Mucosa of rectum (tissue), 2 donors: ENCODE data around the gene GALNS.
"Not testable (repeated sequence)": the region's sequence is repeated elsewhere in the genome, so short reads cannot be mapped to it uniquely, and the experiment has no call there.

Experiments used
- H3K27ac ChIP-seq, 2 donors: one replicate each; pipeline ENCODE4 v1.7.0; 2013; ENCODE audit warnings: inconsistent platforms in 2 of 2, low read depth in 2 of 2, low read length in 2 of 2
- H3K27me3 ChIP-seq, 2 donors: one replicate each; pipeline ENCODE4 v1.7.0; 2013; ENCODE audit warnings: low read length in 2 of 2; ENCODE audit not compliant: control insufficient read depth in 2 of 2, insufficient read depth in 2 of 2
- H3K36me3 ChIP-seq, 2 donors: one replicate each; pipeline ENCODE4 v1.7.0; 2013; ENCODE audit warnings: low read length in 2 of 2; ENCODE audit not compliant: control insufficient read depth in 2 of 2, insufficient read depth in 2 of 2
- H3K4me1 ChIP-seq, 2 donors: one replicate each; pipeline ENCODE4 v1.7.0; 2013; ENCODE audit warnings: low read length in 2 of 2, mild to moderate bottlenecking in 1 of 2; ENCODE audit not compliant: control insufficient read depth in 2 of 2, insufficient read depth in 2 of 2
- H3K4me3 ChIP-seq, 2 donors: one replicate each; pipeline ENCODE4 v1.7.0; 2013; ENCODE audit warnings: low read length in 2 of 2
- H3K9ac ChIP-seq, 2 donors: one replicate each; pipeline ENCODE4 v1.7.0; 2013; ENCODE audit warnings: low read length in 2 of 2, low read depth in 1 of 2, mild to moderate bottlenecking in 1 of 2
- H3K9me3 ChIP-seq, 2 donors: one replicate each; pipeline ENCODE4 v1.7.0; 2013; ENCODE audit warnings: low read length in 2 of 2; ENCODE audit not compliant: control insufficient read depth in 2 of 2
- donor health status: healthy.
- donor health status: Normal muscosa, but diverticular disease.

The GALNS gene

DNA sequence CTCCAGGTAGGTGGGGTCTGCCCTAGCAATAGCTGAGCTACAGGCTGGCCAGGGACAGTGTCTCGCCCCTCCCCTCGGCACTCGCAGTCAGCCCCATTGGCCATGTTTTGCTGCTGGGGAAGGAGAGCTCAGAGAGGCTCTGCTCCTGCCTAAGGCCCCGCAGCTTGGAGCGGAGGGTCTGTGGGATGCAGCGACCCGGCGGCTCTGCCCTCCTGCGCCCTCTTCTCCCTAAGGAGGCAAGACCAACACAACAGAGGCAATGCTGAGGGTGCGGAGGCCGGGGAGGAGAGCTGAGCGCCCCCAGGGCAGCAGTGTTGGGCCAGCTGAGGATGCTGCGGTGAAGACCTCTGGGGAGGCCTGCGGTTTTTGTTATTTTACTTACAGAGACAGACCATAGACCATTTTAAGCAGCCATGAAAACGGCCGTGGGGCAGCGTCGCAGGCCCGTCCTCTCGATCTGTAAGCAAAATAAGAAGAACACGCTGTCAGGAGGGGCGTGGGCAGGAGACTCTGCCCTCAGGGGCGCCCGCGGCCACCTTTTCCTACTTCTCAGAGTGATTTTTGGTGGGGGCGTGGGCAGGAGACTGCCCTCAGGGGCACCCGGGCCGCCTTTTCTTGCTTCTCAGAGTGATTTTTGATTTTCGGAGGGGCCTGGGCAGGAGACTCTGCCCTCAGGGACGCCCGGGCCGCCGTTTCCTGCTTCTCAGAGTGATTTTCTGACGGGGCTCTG, 41.1 kb upstream of the GALNS start:
- Histone ChIP-seq H3K4me1 (no peaks in the 10 kb centered on the region), H3K27ac (no peak overlapping the region), H3K9ac (no peak overlapping the region), H3K4me3 (no peak overlapping the region), H3K36me3 (no peaks in the 10 kb centered on the region), H3K27me3 (no peaks in the 10 kb centered on the region), H3K9me3 (no peaks in the 10 kb centered on the region)

DNA sequence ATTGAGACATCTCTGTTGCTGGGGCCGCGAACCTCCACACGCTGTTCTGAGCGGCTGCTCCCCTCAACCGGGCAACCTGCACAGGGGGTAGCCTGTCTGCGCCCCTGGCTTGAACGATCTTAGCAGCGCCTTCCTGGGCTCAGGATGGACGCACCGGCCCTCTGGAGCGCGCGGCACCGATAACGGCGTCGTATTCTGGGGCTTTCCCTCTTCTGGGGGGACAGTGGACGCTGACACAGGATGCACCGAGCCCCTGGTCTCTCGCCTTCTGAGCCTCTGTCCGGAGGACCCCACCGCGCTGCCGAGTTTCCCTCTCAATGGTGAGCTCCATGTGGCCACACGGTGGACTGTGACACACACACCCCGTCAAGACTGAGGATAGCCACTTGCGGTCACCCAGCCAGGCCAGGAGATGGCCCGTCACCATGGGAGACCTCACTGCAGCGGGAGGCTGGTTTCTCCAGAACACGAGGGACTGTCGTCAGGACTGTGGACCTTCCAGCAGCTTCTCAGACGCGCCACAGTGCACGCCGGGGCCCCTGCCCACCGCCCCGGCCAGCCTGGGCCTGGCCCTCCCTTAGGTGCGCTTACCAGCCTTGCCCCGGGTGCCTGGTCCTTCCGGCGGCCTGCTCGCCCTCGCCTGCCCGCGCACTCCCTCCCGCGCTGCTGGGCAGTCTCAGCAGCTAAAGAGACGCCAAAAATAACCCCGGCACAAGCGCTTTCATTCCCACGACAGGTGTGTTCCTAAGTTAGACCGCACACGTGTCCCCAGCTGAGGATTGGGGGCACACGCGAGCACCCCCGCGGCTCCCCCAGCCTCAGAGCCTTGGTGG, 39.7 kb upstream of the GALNS start:
- H3K9me3 ChIP-seq = no peaks in the 10 kb centered on the region
- H3K9ac ChIP-seq = no peak overlapping the region
- no peaks in the 10 kb centered on the region for H3K4me1 ChIP-seq
- no peaks in the 10 kb centered on the region for H3K27me3 ChIP-seq
- H3K27ac ChIP-seq = no peak overlapping the region
- no peak overlapping the region for H3K4me3 ChIP-seq
- H3K36me3 ChIP-seq = peaks cover 0 to 4% of the 10 kb centered on the region in 2 donors

DNA sequence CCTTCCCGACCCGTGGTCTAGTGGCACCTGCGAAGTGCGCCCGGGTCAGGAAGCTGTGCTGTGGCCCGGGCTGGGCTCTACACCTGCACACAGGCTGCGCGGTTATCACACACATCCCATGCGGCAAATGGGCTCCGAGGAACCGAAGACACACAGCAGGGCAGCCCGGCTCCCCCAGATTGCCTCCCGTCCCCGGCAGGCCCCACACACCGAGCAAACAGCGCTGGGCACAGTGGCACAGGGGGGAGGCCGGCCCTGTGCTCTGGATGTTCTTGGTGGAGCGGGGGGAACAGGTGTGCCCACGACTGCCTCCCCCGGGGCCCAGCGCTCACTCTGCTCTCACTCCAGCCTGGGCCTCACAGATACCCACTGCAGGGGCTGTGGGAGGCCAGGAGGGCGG, 38.6 kb upstream of the GALNS start:
- H3K36me3 ChIP-seq = peaks cover 0 to 7% of the 10 kb centered on the region in 2 donors
- H3K9ac ChIP-seq = no peak overlapping the region
- no peak overlapping the region for H3K4me3 ChIP-seq
- H3K9me3 ChIP-seq = no peaks in the 10 kb centered on the region
- H3K4me1 ChIP-seq = no peaks in the 10 kb centered on the region
- no peaks in the 10 kb centered on the region for H3K27me3 ChIP-seq
- no peak overlapping the region for H3K27ac ChIP-seq

DNA sequence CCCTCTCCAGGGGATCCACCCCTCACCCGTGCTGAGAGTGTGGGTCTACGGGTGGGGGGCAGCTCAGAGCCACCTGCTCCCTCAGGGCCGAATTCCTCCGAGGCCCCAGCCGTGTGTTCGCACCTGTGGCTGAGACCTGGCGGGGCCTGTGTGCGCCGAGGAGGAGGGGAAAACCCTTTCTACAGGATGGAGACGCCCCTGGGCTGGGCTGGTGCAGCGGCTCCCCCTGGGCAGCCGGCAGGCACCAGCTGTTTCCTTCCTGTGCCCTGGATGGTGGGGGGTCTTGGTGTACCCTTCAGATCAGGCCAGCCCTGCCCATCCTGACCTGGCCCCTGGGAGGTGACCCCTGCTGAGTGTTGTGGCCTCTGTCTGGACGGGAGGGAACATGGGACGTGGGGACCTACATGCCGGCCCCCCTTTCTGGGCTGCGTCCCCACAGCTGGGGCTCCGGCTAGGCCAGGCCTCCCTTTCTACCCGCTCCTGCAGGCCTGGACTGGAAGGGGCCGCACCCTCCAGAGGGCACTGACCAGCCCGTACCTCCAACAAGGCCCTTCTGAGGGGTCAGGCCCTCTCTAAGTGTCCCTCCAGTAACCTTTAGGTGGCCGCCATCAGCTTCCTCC, 38.0 kb upstream of the GALNS start:
- Histone ChIP-seq H3K27ac (no peak overlapping the region), H3K9ac (no peak overlapping the region), H3K4me3 (no peak overlapping the region), H3K9me3 (no peaks in the 10 kb centered on the region), H3K36me3 (peaks cover 0 to 9% of the 10 kb centered on the region in 2 donors), H3K4me1 (no peaks in the 10 kb centered on the region), H3K27me3 (no peaks in the 10 kb centered on the region)

DNA sequence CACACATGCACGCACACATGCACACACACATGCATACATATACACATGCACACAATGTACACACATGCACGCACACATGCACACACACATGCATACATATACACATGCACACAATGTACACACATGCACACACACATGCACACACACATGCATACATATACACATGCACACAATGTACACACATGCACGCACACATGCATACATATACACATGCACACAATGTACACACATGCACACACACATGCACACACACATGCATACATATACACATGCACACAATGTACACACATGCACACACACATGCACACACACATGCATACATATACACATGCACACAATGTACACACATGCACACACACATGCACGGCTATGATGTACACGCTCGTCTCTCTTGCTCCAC, 37.5 kb upstream of the GALNS start:
- not testable (repeated sequence) for H3K36me3 ChIP-seq, H3K4me1 ChIP-seq, H3K9ac ChIP-seq, H3K27me3 ChIP-seq, H3K4me3 ChIP-seq, H3K9me3 ChIP-seq, H3K27ac ChIP-seq

DNA sequence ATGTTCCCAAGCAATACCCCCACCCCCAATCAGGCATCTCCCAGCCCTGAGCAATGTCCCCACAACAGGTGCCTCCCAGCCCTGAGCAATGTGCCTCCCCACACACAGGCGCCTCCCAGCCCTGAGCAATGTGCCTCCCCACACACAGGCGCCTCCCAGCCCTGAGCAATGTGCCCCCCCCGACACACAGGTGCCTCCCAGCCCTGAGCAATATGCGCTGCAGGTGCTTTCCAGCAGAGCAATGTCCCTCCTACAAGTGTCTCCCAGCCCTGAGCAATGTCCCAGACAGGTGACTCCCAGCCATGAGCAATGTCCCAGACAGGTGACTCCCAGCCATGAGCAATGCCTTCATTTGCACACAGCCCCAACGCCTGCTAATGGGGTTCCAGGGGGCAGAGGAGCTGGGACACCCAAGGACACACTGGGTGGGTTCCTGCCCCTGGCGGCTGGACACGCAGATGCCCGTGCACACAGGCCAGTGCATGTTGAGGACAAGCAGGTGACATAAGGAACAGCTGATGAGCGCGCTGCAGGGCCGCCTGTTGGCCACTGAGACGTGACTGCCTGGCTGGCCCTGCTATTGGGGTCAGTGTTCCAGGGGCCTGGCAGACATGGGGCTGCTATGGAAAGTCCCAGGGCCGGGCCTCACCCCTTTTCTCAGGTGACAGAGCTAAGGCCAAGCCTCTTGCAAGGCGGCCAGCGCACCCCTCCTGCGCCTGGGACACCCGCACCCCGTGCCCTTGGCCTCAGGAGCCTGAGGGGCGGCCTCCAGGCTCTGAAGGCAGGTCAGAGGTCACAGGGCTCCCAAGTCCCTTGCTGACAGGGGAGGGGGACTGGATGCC, 36.6 kb upstream of the GALNS start:
- Histone ChIP-seq H3K9me3 (no peaks in the 10 kb centered on the region), H3K27ac (no peak overlapping the region), H3K36me3 (peaks cover 0 to 9% of the 10 kb centered on the region in 2 donors), H3K4me1 (no peaks in the 10 kb centered on the region), H3K4me3 (no peak overlapping the region), H3K27me3 (no peaks in the 10 kb centered on the region), H3K9ac (no peak overlapping the region)

DNA sequence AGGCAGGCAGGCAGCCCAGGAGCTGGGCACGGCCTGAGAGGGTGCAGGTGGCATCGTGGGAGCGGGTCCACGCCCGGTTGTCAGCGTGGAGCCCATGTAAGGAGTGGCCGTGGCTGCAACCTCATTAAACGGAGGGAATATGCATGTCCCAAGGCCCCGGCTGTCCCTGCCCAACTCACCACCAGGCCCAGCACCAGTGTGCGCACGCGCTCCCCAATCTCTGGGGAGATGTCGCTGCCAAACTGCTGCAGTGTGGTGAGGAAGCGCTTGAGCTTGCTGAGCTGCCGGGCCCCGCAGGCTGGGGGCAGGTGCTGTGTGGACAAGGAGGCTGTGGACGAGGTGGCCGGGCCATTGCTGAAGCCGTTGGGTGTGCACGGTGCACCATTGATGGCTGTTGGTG, 35.3 kb upstream of the GALNS start:
- H3K9ac ChIP-seq = no peak overlapping the region
- no peaks in the 10 kb centered on the region for H3K27me3 ChIP-seq
- no peak overlapping the region for H3K4me3 ChIP-seq
- H3K27ac ChIP-seq = no peak overlapping the region
- H3K9me3 ChIP-seq = no peaks in the 10 kb centered on the region
- peaks cover 0 to 3% of the 10 kb centered on the region in 2 donors for H3K4me1 ChIP-seq
- peaks cover 0 to 9% of the 10 kb centered on the region in 2 donors for H3K36me3 ChIP-seq

DNA sequence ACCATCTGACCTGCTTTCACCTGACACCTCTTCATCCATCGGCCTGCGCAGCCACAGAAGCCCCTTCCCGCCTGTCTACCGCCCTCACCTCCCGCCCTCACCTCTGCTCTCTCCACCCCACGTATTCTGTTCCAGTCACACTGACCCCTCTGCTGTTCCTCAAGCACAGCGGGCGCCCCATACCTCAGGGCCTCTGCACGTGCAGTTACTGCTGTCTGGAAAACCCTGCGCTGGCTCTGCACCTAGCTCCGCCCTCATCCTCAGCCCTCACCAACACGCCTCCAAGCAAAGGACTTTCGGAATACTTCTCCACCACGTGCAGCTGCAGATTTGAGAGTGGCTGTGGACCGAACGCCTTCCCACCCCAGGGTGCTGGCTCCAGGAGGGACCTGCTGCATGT, 34.3 kb upstream of the GALNS start:
- Histone ChIP-seq H3K4me1 (peaks cover 0 to 3% of the 10 kb centered on the region in 2 donors), H3K27me3 (no peaks in the 10 kb centered on the region), H3K9me3 (no peaks in the 10 kb centered on the region), H3K36me3 (peaks cover 0 to 9% of the 10 kb centered on the region in 2 donors), H3K4me3 (no peak overlapping the region), H3K9ac (no peak overlapping the region), H3K27ac (no peak overlapping the region)

DNA sequence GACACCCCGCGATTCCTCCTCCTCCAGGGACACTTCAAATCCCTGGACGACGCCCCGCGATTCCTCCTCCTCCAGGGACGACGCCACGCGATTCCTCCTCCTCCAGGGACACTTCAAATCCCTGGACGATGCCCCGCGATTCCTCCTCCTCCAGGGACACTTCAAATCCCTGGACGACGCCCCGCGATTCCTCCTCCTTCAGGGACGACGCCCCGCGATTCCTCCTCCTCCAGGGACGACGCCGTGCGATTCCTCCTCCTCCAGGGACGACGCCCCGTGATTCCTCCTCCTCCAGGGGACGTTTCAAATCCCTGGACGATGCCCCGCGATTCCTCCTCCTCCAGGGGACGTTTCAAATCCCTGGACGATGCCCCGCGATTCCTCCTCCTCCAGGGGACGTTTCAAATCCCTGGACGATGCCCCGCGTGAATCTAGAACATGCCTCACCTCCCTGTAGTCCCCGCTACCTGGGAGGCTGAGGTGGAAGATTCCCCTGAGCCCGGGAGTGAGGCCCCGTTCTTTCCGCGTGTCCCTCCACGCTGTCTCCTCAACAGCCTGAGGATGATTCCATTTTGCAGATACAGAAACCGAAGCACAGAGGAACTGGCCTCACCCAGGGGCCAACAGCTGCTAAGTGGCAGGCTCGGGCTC, 33.1 kb upstream of the GALNS start:
- not testable (repeated sequence) for H3K4me3 ChIP-seq, H3K36me3 ChIP-seq, H3K9me3 ChIP-seq, H3K27ac ChIP-seq, H3K9ac ChIP-seq, H3K27me3 ChIP-seq, H3K4me1 ChIP-seq
